ENCODE data around the gene RNF151.

- peak; percentile 91 for TF ChIP-seq CTCF (IDR thresholded peaks at IDR 0.05; ENCODE audit: low read depth, low read length, poor library complexity, severe bottlenecking)
- TF ChIP-seq EZH2phosphoT487 (IDR thresholded peaks at IDR 0.05; ENCODE audit: borderline replicate concordance, low read length), result no peak
Observed at GRCh38 chr16:1959269-1960039, 7.2 kb upstream of the RNF151 start, which contains the start of gene NDUFB10.

Measured in DOHH2 (cell line).